ENCODE data around the gene NLRP2B.
"Not testable (repeated sequence)": the region's sequence is repeated elsewhere in the genome, so short reads cannot be mapped to it uniquely, and the experiment has no call there.

NLRP2B gene

DNA sequence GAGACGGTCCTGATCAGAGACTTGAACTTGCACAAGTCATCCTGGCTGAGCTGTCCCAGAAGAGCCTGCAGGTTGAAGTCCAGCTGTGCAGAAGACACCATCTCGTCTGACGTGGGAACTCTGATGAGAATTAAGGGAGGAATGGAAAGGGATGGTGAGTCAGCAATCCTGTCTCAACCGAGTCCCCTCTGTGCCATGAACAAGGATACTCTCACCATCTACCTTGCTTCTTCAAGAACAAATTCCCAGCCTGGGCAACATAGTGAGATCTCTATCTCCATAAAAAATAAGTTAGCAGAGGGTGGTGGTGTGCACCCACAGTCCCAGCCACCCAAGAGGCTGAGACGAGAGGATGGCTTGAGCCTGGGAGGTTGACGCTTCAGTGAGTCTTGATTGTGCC is at the start of gene NLRP2B:
Gene NLRP2B, minus strand, starts transcription at position 101 of the 400 bp plus-strand sequence.
- no peak for DNase-seq (ENCODE audit: low read depth)

DNA sequence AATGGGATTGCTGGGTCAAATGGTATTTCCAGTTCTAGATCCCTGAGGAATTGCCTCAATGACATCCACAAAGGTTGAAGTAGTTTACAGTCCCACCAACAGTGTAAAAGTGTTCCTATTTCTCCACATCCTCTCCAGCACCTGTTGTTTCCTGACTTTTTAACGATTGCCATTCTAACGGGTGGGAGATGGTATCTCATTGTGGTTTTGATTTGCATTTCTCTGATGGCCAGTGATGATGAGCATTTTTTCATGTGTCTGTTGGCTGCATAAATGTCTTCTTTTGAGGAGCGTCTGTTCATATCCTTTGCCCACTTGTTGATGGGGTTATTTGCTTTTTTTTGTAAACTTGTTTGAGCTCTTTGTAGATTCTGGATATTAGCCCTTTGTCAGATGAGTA is 45.9 kb upstream of the NLRP2B start:
- not testable (repeated sequence) for DNase-seq (ENCODE audit: low read depth)

DNA sequence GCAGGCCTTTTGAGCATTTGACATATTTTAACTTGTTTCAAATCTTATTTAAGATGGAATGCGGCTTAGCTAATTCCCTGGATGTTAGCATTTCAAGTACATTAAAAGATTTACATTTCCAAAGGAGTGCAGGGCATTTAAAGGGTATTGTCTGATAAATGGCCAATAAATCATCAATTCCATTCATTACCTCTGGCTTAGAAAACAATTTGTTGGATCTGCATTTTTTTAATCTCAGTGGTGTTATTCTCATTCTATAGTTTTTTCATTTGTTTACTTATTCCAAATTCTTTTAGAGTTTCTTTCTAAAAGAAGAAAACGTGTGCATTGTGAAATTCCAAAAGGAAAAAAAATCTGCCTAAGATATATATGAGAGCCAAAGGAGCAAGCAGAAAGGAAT is 1.3 kb upstream of the NLRP2B start:
- DNase-seq (ENCODE audit: low read depth), result no peak

DNA sequence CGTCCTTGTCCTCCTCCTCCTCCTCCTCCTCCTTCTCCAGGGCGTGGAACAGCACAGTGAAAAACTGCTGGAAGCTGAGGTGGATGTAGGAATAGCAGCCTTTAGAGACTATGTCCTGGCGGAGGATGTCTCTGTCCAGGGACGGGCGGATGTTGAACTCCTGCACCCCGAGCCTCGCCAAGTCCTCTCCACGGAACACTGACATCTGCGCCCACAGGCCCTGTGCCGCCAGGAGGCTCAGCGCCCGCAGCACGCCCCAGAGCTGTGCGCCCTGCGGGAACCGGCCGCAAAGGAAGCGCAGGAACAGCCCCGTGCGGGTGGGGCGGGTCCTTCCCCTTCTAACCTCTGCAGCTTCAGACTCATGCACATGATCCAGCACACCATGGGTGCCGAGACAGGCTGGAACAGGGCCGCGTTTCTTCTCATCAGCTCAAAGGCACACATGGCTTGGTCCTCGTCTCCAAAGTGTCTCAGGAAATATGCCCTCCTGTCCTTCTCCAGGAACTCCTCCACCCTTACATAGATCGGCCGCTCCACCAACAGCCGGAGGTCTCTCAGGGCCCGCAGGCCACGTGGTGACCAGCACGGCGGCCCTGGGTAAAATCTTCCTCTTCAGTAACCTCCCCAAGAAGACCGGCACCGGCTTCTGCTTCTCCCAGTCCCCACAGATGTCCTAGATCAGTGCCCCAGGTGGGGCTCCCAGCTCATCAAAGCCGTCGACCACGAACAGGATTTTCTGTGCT is 1.2 kb downstream of the NLRP2B start:
- no peak for DNase-seq (ENCODE audit: low read depth)

DNA sequence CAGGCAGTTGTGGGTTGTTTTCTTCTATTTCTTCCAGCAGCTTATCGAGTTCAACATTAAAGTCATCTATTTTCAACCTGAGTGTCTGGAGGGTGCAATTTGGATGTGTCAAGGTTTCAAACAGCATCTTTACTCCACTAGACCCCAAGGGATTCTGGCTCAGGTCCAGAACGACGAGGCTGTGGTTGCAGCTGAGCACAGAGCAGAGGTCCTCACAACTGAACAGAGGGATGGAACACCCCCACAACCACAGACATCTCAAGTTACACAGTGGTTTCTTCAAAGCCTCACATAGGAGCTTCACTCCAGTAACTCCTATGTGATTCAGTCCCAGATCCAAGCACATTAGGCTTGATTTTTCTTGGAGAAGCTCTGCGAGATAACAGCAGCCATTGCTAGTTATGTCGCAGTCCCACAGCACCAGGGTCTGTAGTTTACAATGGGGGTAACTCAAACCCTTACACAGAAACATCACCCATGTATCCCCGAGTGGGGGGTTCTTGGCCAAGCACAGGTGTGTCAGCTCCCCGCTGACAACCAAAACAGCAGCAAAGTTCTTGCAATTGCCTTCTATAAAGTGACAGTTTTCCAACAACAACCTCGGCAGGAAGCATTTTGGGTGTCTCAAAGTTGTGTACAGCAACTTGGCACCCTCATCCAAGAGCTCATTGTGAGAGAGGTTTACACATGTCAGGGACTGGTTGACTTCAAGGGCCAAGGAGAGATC is 2.8 kb downstream of the NLRP2B start:
- no peak for DNase-seq (ENCODE audit: low read depth)

DNA sequence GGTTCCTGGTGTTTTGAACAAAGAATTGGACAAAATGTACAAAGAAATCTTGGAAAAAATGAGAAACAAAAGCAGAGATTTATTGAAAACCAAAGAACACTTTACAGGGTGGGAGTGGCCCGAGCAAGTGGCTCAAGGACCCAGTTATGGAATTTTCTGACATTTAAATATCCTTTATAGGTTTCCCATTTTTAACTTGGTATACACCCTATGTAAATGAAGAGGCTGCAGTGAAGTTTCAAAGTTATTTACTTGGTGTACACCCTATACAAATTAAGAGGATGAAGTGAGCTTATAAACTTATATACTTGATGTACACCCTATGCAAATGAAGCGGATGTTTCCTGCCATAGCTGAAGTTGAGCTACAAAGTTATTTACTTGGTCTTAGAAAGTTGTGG is 4.7 kb downstream of the NLRP2B start:
- no peak for DNase-seq (ENCODE audit: low read depth)

DNA sequence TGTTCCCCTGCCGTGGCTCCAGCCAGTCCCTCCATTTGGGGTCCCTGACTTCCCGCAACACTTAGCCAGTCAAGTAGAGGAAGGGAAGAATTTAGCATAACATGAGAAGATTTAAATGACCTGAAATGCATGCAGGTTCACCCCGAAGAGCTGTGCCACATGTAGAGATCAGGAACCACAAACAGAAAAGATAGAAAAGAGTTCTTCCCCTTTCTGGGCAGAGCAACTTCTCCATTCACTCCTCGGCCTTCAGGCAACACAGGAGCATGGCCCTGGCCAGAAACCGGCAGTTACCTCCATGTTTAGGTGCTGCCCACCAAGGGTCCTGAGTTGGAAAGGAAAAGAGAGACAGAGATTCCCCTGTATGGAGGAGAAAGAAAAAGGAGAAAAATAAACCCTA is 5.2 kb downstream of the NLRP2B start:
- no peak for DNase-seq (ENCODE audit: low read depth)

DNA sequence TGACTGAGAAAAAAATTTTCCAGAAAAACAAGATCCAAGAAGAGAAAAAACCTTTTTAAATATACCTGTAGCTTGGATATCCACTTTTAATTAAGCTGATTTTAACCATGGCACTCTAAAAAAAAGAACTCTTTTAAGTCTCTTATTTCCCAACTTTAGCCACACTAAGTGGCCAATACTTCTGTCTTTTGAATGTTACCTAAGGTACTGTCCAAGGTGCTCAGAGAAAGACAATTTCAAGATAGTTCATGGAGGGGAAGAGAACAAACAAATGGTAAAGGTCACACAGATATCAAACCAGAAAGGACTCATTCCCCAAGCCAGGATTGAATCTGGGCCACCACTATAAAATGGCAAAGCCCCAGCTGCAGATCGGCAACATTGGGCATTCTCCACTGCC is 10.1 kb downstream of the NLRP2B start:
- no peak for DNase-seq (ENCODE audit: low read depth)

DNA sequence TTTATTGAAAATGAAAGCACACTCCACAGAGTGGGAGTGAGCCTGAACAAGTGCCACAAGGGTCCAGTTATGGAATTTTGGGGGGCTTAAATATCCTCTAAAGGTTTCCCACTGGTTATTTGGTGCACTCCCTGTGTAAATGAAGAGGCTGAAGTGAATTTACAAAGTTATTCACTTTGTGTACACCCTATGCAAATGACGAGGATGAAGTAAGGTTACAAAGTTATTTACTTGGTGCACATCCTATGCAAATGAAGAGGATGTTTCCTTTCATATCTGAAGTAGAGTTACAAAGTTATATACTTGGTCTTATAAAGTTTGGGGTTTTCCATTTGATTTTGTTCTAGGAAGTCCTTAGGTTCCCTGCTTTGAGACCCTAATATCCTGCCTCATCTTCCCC is 13.1 kb downstream of the NLRP2B start:
- DNase-seq (ENCODE audit: low read depth), result no peak

DNA sequence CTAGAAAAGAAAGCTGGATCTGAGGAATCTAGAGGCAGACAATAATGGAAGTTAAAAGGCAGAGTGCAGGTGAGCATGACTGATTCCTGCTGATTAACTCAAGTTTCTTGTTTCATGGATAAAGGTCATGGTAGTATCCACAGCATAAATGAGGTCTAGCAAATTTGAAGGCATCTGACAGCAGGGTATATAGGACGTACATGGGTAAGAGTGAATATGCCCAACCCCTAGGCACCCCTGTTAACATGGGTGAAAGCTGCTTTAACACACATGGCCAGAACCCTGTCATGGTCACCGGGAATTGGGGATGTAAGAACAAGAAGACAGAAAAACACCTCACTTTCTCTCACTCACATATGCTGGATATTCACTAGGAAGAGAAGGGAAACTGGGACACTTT is 25.0 kb downstream of the NLRP2B start:
- no peak for DNase-seq (ENCODE audit: low read depth)

DNA sequence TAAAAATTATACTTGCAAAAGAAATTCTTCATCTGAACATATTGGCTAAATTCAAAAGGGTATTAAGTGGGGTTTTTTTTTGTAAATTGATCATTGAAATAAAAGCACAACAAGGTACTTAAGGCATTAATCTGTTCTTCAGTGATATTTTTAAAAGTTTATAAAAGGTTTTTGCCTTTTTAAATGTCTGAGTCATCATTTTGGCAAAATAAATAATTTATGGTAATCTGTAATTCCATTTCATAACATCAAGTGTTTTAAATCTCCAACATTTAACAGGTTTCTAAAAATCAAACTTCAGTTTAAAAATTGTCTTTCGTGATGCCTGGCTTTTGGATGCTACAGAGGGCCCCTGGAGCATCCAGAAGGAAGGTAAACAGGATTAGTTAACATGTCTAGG is 27.4 kb downstream of the NLRP2B start:
- DNase-seq (ENCODE audit: low read depth), result no peak

DNA sequence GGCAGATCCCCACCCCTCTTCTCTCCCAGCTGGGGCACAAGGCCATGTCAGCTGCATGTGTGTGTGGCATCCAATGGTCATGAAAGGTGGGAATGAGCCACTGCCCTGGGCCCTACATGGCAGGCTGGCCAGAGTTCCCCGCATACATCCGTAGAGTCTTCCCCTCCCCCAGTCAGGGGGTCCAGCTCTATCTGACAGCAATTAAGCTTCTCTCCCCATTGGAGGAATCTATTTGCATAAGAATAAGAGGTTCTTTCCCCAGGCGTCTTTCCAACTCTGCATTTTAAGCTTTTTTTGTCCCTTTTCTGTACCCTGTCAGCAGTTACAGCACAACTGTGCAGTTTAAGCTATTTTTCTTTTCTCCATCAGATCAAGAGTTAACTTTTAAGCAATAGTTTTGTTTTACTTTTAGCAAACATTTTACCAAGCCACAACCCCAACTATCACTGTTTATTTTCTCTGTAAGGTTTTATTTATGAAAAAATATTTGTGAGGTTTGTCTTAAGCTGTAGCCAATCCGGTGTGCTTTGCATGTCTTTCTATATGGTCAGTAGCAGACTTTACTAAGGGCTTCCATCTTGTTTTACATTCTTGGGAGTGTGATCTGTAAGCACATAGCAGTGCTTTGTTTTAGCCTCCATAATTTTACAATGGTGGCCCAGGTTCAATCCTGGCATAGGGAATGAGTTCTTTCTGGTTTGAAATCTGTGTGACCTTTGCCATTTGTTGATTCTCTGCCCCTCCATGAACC is 28.7 kb downstream of the NLRP2B start:
- DNase-seq (ENCODE audit: low read depth), result no peak

DNA sequence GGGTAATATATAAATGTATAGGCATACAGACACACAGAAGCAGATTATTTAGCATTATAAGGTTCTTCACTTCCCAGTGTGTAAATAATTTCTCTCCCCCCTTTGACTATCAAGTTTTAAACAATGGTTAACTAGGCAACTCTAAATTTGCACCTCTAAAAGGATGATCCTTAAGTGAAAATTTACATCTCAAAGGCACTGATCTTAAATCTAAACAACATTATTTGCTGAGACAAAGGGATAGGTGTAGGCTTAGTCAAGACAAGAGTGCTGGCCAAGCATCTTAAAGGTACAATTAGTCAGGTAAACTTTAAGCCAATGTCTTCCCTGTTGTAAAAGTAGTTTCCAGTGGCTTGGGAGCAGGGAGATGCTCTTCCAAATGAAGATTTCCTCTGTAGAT is 33.0 kb downstream of the NLRP2B start:
- DNase-seq (ENCODE audit: low read depth), result no peak

DNA sequence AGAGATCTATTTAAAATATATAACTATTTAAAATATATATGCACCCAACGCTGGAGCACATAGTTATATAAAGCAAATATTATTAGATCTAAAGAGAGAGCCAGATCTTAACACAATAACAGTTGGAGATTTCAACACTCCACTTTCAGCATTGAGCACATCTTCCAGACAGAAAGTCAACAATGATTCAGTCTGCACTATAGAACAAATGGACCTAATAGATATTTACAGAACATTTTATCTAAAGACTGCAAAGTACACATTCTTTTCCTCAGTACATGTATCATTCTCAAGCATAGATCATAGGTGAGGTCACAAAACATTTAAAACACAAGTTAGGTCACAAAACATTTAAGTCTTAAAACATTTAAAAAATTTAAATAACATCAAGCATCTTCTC is 36.4 kb downstream of the NLRP2B start:
- no peak for DNase-seq (ENCODE audit: low read depth)

DNA sequence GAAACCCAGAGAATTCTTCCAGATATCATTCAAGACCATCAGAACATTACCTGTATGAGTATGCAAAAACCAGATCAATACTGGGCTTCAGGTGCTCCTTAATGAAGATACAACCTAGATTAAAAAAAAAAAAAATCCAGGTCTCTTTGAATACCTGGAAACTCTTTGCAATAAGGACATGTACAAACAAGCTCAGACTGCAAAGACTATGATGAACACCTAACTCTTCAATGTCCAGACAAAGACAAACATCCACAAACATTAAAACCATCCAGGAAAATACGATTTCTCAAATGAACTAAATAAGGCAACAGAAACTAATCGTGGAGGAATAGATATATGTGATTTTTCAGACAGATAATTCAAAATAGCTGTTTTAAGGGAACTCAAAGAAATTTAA is 38.7 kb downstream of the NLRP2B start:
- no peak for DNase-seq (ENCODE audit: low read depth)

DNA sequence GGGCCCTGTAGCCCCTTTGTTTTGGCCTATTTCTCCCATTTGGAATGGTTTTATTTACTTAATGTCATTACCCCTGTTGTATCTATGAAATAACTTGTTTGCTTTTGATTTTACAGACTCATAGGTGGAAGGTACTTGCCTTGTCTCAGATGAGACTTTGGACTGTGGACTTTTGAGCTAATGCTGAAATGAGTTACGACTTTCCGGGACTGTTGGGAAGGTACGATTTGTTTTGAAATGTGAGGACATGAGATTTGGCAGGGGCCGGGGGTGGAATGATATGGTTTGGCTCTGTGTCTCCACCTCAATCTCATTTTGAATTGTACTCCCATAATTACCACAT is 39.4 kb downstream of the NLRP2B start:
- DNase-seq (ENCODE audit: low read depth), result no peak

DNA sequence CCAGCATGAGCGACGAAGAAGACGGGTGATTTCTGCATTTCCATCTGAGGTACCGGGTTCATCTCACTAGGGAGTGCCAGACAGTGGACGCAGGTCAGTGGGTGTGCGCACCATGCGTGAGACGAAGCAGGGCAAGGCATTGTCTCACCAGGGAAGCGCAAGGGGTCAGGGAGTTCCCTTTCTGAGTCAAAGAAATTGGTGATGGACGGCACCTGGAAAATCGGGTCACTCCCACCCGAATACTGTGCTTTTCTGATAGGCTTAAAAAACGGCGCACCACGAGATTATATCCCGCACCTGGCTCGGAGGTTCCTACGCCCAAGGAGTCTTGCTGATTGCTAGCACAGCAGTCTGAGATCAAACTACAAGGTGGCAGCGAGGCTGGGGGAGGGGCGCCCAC is 50.6 kb downstream of the NLRP2B start:
- DNase-seq (ENCODE audit: low read depth), result not testable (repeated sequence)
